ENCODE measurements around the gene AIPL1.

DNA sequence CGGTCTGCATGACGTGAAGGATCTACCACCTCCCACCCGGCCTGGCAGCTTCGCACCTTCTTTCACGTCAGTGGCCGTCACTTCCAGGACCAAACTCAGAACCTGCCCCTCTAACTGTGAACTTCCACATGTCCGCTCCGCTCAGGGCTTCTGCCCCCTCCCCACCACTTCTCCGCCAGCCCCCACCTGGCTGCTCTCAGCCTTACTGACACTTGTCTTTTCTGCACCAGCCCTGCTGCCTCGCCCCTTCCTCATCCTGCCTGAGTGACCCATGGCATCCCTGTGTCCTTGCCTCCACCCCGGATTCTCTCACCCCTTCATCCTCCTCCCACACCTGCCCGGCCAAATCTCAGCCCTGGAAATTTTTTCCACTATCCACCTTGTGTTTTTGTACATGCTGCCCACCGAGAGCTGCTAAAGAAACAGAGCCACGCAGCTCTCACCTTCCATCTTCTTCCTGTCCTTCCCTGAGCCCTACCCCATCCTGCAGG, 23.6 kb upstream of the AIPL1 start:
- TF ChIP-seq, protein P1, sequence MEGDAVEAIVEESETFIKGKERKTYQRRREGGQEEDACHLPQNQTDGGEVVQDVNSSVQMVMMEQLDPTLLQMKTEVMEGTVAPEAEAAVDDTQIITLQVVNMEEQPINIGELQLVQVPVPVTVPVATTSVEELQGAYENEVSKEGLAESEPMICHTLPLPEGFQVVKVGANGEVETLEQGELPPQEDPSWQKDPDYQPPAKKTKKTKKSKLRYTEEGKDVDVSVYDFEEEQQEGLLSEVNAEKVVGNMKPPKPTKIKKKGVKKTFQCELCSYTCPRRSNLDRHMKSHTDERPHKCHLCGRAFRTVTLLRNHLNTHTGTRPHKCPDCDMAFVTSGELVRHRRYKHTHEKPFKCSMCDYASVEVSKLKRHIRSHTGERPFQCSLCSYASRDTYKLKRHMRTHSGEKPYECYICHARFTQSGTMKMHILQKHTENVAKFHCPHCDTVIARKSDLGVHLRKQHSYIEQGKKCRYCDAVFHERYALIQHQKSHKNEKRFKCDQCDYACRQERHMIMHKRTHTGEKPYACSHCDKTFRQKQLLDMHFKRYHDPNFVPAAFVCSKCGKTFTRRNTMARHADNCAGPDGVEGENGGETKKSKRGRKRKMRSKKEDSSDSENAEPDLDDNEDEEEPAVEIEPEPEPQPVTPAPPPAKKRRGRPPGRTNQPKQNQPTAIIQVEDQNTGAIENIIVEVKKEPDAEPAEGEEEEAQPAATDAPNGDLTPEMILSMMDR (IDR thresholded peaks at IDR 0.05; ENCODE audit: poor library complexity), result no peak
- TF ChIP-seq EZH2 (IDR thresholded peaks at IDR 0.05; ENCODE audit: borderline replicate concordance), result no peak
- TF ChIP-seq EZH2phosphoT487 (IDR thresholded peaks at IDR 0.05; ENCODE audit: low read depth, severe bottlenecking, unreplicated experiment), result no peak
